Vagina (tissue), 2 donors: ENCODE results near the gene RAD17.

Experiments
- POLR2A ChIP-seq, 2 donors: fragments of 450-650 bp; IDR thresholded peaks; one replicate each; pipeline ENCODE4 v1.6.1; 2017; ENCODE audit warnings: antibody characterized with exemption in 2 of 2, mild to moderate bottlenecking in 2 of 2, moderate library complexity in 2 of 2
- POLR2AphosphoS5 ChIP-seq, 2 donors: sonication (generic); formaldehyde crosslinking; IDR thresholded peaks; one replicate each; pipeline ENCODE4 v1.9.0; 2017; ENCODE audit warnings: antibody characterized with exemption in 2 of 2, mild to moderate bottlenecking in 2 of 2, low read depth in 1 of 2; ENCODE audit not compliant: insufficient read depth in 1 of 2
- TF ChIP-seq, protein P1 (sequence below), 3 experiments: fragments of 450-650 bp in 2 of 3; fragments of 200-600 bp in 1 of 3; sonication (generic) in 1 of 3; IDR thresholded peaks; one replicate each; pipeline ENCODE4 v1.5.1; 2017 to 2019; ENCODE audit warnings: antibody characterized with exemption in 3 of 3, mild to moderate bottlenecking in 2 of 3, moderate library complexity in 2 of 3

DNA sequence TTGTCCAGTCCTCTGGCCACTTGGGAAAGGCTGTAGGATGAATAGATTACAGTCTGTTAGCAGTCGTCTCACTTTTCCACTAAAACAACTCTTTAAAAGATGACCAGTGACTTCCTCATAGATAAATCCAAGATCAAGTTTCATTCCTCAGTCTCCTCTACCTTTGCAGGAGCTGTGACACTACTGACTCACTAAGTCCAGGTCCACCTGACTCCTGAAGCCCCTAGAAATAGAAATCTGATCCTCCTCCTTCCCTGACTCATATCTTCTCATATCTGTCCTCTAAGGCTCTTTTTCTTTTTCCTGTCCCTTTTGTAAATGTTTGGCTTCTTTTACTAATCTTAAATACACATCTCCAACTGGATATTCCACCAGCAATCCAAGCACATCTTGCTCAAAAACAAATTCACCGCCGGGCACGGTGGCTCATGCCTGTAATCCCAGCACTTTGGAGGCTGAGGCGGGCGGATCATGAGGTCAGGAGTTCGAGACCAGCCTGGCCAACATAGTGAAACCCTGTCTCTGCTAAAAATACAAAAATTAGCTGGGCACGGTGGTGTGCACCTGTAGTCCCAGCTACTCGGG is 39.6 kb upstream of the RAD17 start:
- TF ChIP-seq POLR2A (IDR thresholded peaks at IDR 0.05) (no peak), POLR2AphosphoS5 (IDR thresholded peaks at IDR 0.05; ENCODE audit: insufficient read depth in 1 of 2, low read depth in 1 of 2) (no peak)
- TF ChIP-seq, protein P1, sequence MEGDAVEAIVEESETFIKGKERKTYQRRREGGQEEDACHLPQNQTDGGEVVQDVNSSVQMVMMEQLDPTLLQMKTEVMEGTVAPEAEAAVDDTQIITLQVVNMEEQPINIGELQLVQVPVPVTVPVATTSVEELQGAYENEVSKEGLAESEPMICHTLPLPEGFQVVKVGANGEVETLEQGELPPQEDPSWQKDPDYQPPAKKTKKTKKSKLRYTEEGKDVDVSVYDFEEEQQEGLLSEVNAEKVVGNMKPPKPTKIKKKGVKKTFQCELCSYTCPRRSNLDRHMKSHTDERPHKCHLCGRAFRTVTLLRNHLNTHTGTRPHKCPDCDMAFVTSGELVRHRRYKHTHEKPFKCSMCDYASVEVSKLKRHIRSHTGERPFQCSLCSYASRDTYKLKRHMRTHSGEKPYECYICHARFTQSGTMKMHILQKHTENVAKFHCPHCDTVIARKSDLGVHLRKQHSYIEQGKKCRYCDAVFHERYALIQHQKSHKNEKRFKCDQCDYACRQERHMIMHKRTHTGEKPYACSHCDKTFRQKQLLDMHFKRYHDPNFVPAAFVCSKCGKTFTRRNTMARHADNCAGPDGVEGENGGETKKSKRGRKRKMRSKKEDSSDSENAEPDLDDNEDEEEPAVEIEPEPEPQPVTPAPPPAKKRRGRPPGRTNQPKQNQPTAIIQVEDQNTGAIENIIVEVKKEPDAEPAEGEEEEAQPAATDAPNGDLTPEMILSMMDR (IDR thresholded peaks at IDR 0.05) = no peak
